Cardiac fibroblast (primary cell): ENCODE measurements around the gene GAMT.

Experiments used
- DNase-seq, 2 donors: peaks; one replicate each; pipeline versions ENCODE4 v3.0.0 to v3.0.0-alpha.2; 2010; ENCODE audit warnings: low read depth in 2 of 2
- H3K4me3 ChIP-seq, 2 donors: replicated peaks in 1 of 2; 1 replicate in 1 of 2; 2 replicates in 1 of 2; pipeline ENCODE4 v1.5.1; 2011; ENCODE audit warnings: low read depth in 2 of 2, low read length in 2 of 2, mild to moderate bottlenecking in 2 of 2, moderate library complexity in 1 of 2
- TF ChIP-seq, protein P1 (sequence below): IDR thresholded peaks from one replicate; pipeline ENCODE4 v1.5.1; 2011; ENCODE audit warnings: low read depth, mild to moderate bottlenecking, low read length, inconsistent platforms

The GAMT gene

DNA sequence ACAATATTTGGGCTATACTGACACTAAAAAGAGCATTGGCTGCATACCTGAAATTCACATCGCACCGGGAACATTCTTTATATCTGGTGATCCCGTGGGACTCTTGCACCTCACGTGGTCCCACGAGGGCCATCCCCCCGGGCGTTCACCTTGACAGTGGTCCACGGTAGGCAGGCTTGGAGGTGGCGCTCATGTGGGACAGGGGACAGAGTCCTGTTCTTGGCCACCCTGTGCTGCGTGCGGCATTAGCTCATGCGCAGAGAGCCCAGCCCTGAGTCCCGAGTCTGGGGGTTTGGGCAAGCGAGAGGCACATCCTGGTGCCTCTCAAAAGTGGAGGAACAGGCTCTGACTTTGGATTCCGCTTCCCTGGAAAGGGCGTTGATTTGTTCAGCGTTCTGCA is 7.5 kb downstream of the GAMT start:
- H3K4me3 ChIP-seq: no peak overlapping the region
- DNase-seq: no peak
- TF ChIP-seq, protein P1, sequence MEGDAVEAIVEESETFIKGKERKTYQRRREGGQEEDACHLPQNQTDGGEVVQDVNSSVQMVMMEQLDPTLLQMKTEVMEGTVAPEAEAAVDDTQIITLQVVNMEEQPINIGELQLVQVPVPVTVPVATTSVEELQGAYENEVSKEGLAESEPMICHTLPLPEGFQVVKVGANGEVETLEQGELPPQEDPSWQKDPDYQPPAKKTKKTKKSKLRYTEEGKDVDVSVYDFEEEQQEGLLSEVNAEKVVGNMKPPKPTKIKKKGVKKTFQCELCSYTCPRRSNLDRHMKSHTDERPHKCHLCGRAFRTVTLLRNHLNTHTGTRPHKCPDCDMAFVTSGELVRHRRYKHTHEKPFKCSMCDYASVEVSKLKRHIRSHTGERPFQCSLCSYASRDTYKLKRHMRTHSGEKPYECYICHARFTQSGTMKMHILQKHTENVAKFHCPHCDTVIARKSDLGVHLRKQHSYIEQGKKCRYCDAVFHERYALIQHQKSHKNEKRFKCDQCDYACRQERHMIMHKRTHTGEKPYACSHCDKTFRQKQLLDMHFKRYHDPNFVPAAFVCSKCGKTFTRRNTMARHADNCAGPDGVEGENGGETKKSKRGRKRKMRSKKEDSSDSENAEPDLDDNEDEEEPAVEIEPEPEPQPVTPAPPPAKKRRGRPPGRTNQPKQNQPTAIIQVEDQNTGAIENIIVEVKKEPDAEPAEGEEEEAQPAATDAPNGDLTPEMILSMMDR: no peak

DNA sequence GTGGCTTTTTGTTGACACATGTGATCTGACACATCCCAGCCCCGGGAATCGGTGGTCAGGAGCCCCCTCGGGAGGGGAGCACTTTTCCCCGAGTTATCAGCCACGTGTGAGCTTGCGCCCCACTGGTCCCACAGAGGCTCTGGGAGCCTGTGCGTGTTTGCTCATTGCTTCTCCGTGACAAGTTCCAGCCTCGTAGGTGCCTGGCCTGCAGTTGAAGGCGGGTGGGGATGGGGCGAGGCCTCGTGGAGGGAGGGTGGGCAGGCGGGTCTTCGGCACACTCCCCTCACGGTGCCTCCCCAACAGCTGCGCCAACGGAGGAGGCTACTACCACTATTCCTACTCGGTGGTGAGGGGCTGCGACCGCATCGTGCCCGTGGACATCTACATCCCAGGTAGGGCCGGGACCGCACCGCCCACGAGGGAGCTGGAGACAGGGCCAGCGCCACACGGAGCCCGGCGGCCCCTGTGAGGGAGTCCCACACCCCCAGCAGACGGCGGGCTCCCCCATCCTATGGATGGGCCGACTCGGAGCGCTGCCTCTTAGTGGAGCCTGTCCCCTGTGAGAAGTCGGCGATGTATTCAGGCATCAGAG is 8.3 kb downstream of the GAMT start:
- TF ChIP-seq, protein P1: no peak

DNA sequence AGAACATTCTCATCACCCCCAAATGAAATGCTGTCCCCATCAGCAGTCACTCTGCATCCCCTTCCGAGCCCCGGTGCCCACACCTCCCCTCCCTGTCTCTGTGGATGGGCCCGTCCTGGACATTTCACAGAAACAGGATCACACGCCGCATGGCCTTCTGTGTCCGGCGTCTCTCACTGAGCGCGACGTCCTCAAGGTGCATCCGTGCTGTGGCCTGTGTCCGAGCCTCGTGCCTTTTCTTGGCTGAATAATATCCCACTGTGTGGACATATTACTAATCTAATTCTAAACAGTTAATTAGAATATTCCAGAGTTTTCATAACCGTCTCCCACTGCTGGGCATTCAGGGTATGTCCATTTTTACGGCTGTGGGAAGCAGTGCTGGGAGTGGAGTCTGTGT is 8.9 kb downstream of the GAMT start:
- TF ChIP-seq, protein P1: no peak
- no peak overlapping the region for H3K4me3 ChIP-seq
- no peak for DNase-seq

More for the DNA sequence above, 8.3 kb downstream of the GAMT start:
- H3K4me3 ChIP-seq: no peak overlapping the region
- DNase-seq: no peak

DNA sequence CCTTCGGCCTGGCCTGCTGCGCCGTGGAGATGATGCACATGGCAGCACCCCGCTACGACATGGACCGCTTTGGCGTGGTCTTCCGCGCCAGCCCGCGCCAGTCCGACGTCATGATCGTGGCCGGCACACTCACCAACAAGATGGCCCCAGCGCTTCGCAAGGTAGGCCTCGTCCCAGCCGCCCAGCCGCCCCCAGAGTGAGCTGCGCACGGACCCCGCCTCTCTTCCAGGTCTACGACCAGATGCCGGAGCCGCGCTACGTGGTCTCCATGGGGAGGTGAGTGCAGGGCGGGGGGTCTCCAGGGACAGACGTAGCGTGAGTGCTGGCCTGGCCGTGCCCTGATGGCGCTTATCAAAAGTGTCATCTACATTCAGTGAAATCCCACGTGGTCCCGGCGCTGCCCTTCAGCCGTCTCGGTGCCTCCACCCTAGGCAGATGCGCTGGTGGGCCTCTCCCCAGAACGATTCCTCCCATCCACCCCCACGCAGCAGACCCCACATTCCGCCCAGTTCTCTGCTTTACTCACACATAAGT is 10.4 kb downstream of the GAMT start:
- H3K4me3 ChIP-seq: no peak overlapping the region
- TF ChIP-seq, protein P1: no peak
- DNase-seq: no peak

DNA sequence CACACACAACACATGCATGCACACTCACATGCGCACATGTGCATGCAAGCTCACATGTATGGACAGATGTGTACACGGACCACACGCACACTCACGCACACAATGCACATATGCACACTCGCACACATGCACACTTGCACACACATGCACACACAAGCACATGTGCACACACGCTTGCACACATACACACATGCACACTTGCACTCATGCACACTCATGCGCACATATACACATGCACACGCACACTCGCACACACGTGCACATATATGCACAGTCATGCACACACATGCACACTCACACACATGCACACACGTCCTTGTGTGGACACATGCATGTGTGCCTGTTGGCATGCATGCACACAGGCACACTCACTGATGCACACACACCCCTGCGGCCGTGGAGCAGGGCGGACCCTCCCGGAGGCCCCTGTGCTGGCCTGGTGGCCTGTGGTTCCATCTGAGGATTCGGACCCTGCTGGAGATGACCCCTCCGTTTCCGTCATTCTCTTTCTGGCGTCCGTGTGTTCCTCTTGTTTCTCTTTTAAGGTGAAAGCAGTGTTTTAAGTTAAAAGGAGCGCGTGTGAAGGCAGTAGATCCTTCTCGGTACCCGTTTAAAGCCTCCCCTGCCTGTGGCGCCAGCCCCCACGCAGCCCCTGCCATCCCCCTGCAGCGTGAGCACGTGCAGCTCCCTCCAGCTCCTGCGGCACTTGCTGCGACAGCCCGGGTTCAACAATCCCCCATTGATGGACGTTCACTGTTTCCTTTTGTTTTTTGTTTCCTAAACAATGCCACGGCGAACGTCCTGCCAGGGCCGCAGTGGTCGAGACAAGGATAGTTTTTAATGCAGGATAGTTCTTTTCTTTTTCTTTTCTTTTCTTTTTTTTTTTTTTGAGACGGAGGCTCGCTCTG is 12.1 kb downstream of the GAMT start:
- no peak for DNase-seq
- H3K4me3 ChIP-seq: no peak overlapping the region
- TF ChIP-seq, protein P1: no peak

DNA sequence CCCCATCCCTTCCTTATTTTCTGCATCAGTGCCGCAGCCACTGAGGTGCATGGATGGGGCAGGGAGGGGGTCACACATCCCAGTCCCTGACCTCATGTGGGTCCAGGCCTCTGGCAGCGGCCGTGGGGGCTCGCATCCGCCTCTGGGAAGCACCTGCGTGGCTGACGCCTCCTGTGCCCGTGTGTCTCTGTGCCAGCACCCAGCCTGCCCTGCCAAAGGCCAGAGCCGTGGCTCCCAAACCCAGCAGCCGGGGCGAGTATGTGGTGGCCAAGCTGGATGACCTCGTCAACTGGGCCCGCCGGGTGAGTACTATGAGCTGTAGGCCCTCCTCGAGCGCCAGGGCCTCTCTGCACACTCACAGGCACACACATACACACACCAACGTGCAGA is 12.7 kb downstream of the GAMT start:
- DNase-seq: no peak
- TF ChIP-seq, protein P1: no peak

More for the DNA sequence above, 12.7 kb downstream of the GAMT start:
- no peak overlapping the region for H3K4me3 ChIP-seq
